Coronary artery (tissue), 2 donors: Measurements from ENCODE around the gene CAMTA1.

Experiments used
- DNase-seq: peaks from one replicate; pipeline ENCODE4 v3.0.0-alpha.2; 2017; ENCODE audit warnings: low spot score
- H3K27ac ChIP-seq, 2 donors: fragments of 200-600 bp; sonication (generic); one replicate each; pipeline ENCODE4 v1.5.1; 2016 to 2019
- H3K4me3 ChIP-seq: fragments of 200-600 bp; sonication (generic); 2 replicates; pipeline ENCODE4 v1.5.1; 2016; ENCODE audit warnings: mild to moderate bottlenecking, moderate library complexity
- TF ChIP-seq, protein P1 (sequence below): fragments of 200-600 bp; sonication (generic); IDR thresholded peaks from one replicate; pipeline ENCODE4 v1.5.1; 2019; ENCODE audit warnings: antibody characterized with exemption

Gene CAMTA1

DNA sequence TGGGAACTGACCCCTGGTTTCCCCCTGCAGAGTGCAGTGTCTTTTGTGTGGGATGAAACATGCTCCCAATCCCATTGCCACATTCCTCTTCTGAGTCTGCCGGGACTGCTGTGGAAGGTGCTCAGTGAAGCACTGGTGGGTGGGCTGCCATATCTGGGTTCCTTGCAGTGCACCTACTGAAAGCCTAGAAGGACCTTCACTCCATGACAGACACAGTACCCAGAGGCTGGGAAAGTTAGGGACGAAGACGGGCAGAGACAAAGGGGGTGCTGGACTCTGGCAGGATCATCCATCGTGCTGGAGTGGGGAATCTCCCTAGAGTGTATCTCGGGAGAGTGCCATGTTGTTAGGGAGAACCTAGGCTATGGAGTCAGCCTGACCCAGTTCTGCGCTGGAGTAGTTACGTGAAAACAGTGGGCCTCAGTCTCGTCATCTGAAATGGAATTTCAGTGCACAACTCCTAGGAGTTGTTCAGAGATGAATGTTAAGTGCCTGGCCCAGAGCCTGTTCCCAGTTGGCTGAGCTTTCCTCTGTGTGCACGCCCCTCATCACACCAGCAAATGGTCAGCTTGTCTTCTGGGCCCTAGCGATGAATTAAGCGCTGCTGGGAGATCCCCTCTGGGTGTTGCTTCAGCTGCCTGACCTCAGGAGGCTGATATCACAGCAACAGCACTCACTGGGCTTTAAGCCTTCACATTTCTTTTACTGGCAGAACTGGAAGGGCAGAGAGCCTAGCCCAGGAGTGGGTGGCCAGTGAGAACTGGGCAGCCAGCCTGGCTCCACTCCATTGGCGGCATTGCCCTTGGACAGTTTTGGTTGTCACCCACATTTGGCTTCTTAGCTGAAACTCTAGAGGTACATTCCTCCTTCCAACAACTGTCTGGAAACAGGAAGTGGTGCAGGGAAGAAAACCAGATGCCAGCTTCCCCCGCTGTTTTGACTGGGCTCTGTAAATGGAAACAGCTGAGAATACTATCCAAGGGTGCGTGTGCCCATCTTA, 506.0 kb downstream of the CAMTA1 start:
- H3K4me3 ChIP-seq, result no peak overlapping the region
- TF ChIP-seq, protein P1, sequence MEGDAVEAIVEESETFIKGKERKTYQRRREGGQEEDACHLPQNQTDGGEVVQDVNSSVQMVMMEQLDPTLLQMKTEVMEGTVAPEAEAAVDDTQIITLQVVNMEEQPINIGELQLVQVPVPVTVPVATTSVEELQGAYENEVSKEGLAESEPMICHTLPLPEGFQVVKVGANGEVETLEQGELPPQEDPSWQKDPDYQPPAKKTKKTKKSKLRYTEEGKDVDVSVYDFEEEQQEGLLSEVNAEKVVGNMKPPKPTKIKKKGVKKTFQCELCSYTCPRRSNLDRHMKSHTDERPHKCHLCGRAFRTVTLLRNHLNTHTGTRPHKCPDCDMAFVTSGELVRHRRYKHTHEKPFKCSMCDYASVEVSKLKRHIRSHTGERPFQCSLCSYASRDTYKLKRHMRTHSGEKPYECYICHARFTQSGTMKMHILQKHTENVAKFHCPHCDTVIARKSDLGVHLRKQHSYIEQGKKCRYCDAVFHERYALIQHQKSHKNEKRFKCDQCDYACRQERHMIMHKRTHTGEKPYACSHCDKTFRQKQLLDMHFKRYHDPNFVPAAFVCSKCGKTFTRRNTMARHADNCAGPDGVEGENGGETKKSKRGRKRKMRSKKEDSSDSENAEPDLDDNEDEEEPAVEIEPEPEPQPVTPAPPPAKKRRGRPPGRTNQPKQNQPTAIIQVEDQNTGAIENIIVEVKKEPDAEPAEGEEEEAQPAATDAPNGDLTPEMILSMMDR, result no peak
- H3K27ac ChIP-seq, result peak overlapping the region; percentile 9 to 41
- DNase-seq, result no peak

DNA sequence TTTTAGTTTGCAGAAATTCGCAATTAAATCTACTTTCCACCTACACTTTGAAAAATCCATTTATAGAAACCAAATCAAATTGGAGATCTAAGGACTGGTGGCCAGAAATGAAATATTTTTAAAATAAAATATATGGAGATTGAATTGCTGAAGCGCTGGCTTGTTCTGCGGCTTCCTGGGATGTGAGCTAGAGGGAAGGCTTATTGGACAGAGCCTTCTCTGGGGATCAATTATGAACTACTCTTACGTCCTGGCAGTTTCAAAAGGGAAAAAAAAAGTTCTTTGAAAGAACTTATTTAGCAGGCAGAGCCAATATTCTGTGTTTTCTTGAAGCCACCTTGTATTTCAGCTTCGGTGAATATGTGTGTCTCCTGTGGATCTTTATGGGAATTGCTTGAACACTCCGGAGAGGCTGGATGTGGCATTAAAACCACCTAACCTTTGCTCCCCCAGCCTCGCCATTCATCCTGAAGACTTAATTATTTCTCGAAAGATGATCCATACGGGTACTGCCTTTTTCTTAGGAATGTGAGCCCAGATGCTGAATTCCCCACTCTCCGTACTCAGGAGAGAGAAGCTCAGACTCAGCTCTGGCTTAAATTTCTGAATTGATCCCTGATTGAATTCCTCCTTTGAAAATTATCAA, 506.9 kb downstream of the CAMTA1 start:
- Histone ChIP-seq H3K27ac (no peak overlapping the region), H3K4me3 (no peak overlapping the region)
- no peak for DNase-seq
- TF ChIP-seq, protein P1, result no peak

DNA sequence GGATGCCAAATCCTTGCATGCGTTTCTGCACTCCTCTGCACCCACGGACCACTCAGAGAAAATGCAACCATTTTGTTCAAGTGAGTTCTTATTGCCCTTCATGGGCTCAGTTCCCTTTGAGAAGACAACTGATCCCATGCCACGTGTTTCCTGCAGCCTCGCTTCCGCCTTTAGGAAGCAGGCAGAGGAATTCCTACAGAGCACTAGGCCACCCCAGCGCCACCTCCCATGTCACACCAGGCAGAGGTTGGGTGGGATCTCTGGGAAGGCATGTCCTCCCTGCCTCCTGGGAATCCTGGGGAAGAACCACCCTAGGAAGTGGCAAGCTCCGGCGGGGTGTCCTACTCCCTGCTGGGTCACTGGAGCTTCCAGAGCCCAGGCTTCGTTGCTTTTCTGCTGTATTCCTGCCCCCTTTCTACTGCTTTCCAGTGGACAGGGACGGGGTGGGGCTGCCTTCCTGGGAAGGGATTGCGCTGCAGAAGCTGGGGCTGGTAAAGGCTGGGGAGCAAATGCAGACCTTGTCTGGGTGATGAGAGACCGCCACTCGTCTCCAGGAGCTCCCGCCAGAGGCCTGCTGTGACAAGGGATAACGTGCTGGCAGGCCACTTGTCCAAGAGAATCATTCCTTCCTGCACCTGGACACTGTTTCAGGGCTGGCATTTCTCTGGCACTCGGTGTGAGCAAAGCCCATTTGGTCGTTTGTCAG, 507.6 kb downstream of the CAMTA1 start:
- no peak overlapping the region for H3K27ac ChIP-seq
- no peak overlapping the region for H3K4me3 ChIP-seq
- TF ChIP-seq, protein P1, result no peak
- DNase-seq, result no peak

DNA sequence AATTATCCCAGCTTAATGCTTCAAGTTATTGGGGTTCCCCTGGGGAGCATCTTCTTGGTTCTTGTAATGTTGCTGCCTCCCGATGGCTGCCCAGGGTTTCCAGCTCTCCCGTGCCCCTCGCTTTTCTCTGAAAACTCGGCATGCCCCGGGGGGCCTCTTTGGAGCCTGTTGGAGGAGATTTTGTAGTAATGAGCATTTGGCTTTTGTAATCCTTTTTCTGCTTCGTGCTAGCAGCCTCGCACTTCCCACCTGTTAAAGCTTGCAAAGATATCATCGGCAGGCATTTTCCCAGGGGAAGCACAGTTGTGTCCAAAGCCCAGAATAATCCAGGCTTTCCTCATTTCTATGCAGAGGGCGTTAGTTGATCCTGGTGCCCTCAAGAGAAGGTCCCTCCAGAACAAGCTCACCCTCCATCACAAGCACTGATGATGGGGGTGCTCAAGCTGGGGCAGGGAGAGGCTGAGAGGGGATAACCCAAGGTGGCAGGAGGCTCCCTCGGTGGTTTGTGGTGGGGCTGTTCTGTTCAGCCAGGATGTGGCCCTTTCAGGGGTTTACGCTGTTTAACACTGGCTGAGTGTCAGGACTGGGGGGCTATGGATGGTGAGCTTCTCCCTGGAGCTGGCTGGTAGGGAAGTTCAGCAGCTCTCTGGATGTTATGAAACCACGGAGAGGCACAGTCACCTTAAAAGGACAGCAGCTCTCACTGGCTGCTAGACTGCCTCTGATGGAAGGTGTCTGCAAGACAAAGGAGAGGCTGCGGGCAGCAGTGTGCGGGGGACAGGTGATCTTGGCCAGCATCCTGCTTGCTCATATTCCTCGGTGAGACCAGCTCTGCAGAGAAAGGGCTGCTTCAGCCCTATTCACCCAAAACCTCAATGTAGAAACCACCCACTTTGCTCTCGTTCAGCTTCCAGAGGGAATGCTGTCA, 508.7 kb downstream of the CAMTA1 start:
- TF ChIP-seq, protein P1, result no peak
- Histone ChIP-seq H3K27ac (no peak overlapping the region), H3K4me3 (no peak overlapping the region)
- no peak for DNase-seq

DNA sequence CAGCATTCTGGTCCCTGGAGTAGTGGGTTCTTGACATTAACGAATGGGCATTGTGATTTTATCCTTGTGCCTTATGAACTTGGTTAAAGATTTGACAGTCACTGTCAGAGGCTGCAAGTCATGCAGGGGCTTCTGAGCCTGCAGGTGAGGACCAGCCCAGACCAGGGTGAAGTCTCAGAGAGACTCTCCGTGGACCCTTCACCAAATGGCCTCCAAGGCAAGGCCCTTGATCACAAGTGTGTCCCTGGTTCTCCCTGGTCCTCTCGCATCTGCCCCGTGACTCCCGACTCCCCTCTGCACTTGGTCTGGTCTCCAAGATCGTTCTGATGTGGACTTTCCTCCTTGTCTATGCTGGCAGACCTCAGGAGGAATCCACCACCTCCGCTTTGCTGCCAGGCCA, 509.4 kb downstream of the CAMTA1 start:
- TF ChIP-seq, protein P1, result no peak
- no peak overlapping the region for H3K27ac ChIP-seq
- no peak for DNase-seq
- H3K4me3 ChIP-seq, result no peak overlapping the region

DNA sequence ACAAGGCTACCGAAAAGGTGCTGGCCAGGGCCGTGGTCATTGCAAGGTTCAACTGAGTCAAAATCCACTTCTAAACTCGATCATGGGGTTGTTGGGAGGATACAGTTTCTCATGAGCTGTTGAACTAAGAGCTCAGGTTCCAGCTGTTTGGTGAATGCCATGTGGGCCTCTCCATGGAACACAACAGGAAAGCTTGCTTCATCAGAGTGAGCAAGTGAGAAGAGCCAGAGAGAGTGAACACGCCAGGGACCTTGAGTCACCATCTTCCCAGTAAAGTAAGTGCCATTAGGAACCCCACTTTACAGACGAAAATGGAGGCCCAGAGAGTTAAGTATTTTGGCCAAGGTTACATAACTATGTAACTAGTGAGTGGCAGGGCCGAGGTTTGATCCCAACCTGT, 510.7 kb downstream of the CAMTA1 start:
- no peak for DNase-seq
- TF ChIP-seq, protein P1, result no peak
- Histone ChIP-seq H3K4me3 (no peak overlapping the region), H3K27ac (no peak overlapping the region)
